HepG2 (cell line): ENCODE data around the gene UQCRHL. TPM values are rescaled to one million over a fixed set of nuclear protein-coding genes. Genes with fewer than 3 reads are reported as not detected.

ENCODE experiments used
- CEBPG ChIP-seq: IDR thresholded peaks from 2 replicates; pipeline ENCODE4 v1.6.1; 2016
- KLF11 ChIP-seq: IDR thresholded peaks from 2 replicates; pipeline ENCODE4 v1.6.1; 2016; ENCODE audit warnings: missing compliant biosample characterization
- NR3C1 ChIP-seq: sonication (generic); formaldehyde crosslinking; IDR thresholded peaks from 2 replicates; pipeline ENCODE4 v1.4.0; 2020; ENCODE audit warnings: missing genetic modification reagents
- REXO4 ChIP-seq: sonication (generic); formaldehyde crosslinking; IDR thresholded peaks from 2 replicates; pipeline ENCODE4 v1.8.0; 2022; ENCODE audit warnings: missing genetic modification reagents, mild to moderate bottlenecking, borderline replicate concordance
- SP5 ChIP-seq: IDR thresholded peaks from 2 replicates; pipeline ENCODE4 v1.6.1; 2016; ENCODE audit warnings: low read depth, borderline replicate concordance
- ZFP62 ChIP-seq: sonication (generic); formaldehyde crosslinking; IDR thresholded peaks from 2 replicates; pipeline ENCODE4 v1.4.0; 2020; ENCODE audit warnings: missing genetic modification reagents
- ZIK1 ChIP-seq: sonication (generic); formaldehyde crosslinking; IDR thresholded peaks from 2 replicates; pipeline ENCODE4 v1.5.0; 2020; ENCODE audit warnings: mild to moderate bottlenecking, low read depth, missing genetic modification reagents, borderline replicate concordance
- ZNF101 ChIP-seq: sonication (generic); formaldehyde crosslinking; IDR thresholded peaks from 2 replicates; pipeline ENCODE4 v1.4.0; 2020; ENCODE audit warnings: mild to moderate bottlenecking, low read depth, missing genetic modification reagents, borderline replicate concordance
- ZNF160 ChIP-seq: sonication (generic); formaldehyde crosslinking; IDR thresholded peaks from 2 replicates; pipeline ENCODE4 v1.8.0; 2022; ENCODE audit warnings: mild to moderate bottlenecking, inconsistent platforms, missing genetic modification reagents
- ZNF44 ChIP-seq: sonication (generic); formaldehyde crosslinking; IDR thresholded peaks from 2 replicates; pipeline ENCODE4 v1.5.1; 2020; ENCODE audit warnings: mild to moderate bottlenecking, missing genetic modification reagents
- ZNF441 ChIP-seq: sonication (generic); formaldehyde crosslinking; IDR thresholded peaks from 2 replicates; pipeline ENCODE4 v1.7.0; 2021; ENCODE audit warnings: missing genetic modification reagents, borderline replicate concordance
- ZNF460 ChIP-seq: sonication (generic); formaldehyde crosslinking; IDR thresholded peaks from 2 replicates; pipeline ENCODE4 v1.5.1; 2020; ENCODE audit warnings: missing genetic modification reagents, mild to moderate bottlenecking, borderline replicate concordance
- ZNF674 ChIP-seq: sonication (generic); formaldehyde crosslinking; IDR thresholded peaks from 2 replicates; pipeline ENCODE4 v1.5.0; 2020; ENCODE audit warnings: low read depth, mild to moderate bottlenecking, missing genetic modification reagents
- polyA plus RNA-seq, 8 experiments: library from polyadenylated mRNA; depleted of rRNA in 3 of 8; stranded (reverse) in 7 of 8; unstranded in 1 of 8; fragments of >200 nt; fragmentation: Illumina TruSeq in 4 of 8; extraction: Trizol in 4 of 8; gene quantifications; 2 replicates each; pipeline versions ENCODE4 v1.2.1 to v1.2.3, GENCODE V29; 2011 to 2016; ENCODE audit warnings: low read depth in 4 of 8, missing spikeins in 1 of 8, mixed read lengths in 1 of 8; ENCODE audit not compliant: insufficient read depth in 1 of 8
- total RNA-seq, 5 experiments: library from RNA; depleted of rRNA; stranded (reverse); fragments of >200 nt; fragmentation: Illumina TruSeq; extraction: Trizol; gene quantifications; 2 replicates each; pipeline ENCODE4 v1.2.3, GENCODE V29; 2016; ENCODE audit warnings: low read depth in 1 of 5
- TF ChIP-seq, protein P1 (sequence below): sonication (generic); IDR thresholded peaks from 2 replicates; pipeline ENCODE4 v1.6.1; 2016; ENCODE audit warnings: low read depth, borderline replicate concordance
- TF ChIP-seq, protein P2 (sequence below): IDR thresholded peaks from 2 replicates; pipeline ENCODE4 v1.6.1; 2016; ENCODE audit warnings: low read depth, control low read depth
- TF ChIP-seq, protein P3 (sequence below): sonication (generic); formaldehyde crosslinking; conservative IDR thresholded peaks from 2 replicates; pipeline ENCODE4 v1.8.1; 2023; ENCODE audit warnings: missing genetic modification reagents
- TF ChIP-seq, protein P4 (sequence below): sonication (generic); formaldehyde crosslinking; IDR thresholded peaks from 2 replicates; pipeline ENCODE4 v1.4.0; 2020; ENCODE audit warnings: mild to moderate bottlenecking, missing genetic modification reagents
- TF ChIP-seq, protein P5 (sequence below): sonication (generic); formaldehyde crosslinking; IDR thresholded peaks from 2 replicates; pipeline ENCODE4 v1.8.0; 2022; ENCODE audit warnings: mild to moderate bottlenecking, missing genetic modification reagents, borderline replicate concordance

UQCRHL gene
- total and polyA plus RNA-seq, 2 of the 13 experiments (the other 11 are each of a cell fraction or from before 2014, with no cell fraction given), result 1.8 to 2.3 TPM

DNA sequence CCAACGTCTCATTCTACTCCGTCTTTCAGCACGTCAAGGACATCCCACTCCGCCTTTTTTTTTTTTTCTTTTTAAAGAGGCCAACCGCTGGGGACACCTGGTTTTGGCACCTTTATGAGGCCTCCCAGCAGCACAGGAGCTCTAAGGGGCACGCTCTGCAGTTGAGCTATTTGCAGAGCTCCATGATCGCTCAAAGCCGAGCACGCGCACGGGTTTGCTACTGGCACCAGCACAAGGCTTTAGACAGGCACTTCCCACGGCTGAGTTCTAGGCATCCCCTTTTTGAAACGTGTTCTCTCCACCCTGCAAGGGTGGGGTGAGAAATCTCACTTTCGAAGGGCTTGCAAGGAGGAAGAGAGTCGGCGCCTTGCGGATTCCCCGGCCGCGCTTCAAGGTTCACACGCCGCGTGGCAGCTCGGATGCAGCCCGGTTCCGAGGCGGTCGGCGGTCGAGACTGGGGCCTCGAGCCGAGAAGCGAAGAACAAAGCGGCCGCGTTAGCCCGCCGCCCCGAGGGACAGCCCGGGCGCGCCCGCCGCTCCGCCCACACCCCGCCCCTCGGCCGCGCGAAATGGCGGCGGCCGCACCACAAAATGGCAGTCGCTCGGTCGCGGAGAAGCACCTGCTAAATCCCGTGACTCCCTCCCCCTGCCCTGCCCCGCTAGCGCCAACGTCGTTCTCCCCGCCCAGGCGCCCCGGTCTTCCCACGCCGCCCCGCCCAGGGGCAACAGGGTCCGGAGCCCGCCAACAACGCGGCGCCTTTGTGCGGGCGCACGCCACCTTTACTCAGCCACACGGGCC lies 27.2 kb upstream of the UQCRHL start (continued):
- TF ChIP-seq ZNF460 (CRISPR knock-in tag), result no peak
- TF ChIP-seq, protein P1, sequence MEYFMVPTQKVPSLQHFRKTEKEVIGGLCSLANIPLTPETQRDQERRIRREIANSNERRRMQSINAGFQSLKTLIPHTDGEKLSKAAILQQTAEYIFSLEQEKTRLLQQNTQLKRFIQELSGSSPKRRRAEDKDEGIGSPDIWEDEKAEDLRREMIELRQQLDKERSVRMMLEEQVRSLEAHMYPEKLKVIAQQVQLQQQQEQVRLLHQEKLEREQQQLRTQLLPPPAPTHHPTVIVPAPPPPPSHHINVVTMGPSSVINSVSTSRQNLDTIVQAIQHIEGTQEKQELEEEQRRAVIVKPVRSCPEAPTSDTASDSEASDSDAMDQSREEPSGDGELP, result peak; percentile 30; the same call in 1 of the 2 replicates
- TF ChIP-seq NR3C1 (CRISPR knock-in tag), result no peak
- TF ChIP-seq ZNF160 (CRISPR knock-in tag), result peak; percentile 76
- TF ChIP-seq, protein P2, sequence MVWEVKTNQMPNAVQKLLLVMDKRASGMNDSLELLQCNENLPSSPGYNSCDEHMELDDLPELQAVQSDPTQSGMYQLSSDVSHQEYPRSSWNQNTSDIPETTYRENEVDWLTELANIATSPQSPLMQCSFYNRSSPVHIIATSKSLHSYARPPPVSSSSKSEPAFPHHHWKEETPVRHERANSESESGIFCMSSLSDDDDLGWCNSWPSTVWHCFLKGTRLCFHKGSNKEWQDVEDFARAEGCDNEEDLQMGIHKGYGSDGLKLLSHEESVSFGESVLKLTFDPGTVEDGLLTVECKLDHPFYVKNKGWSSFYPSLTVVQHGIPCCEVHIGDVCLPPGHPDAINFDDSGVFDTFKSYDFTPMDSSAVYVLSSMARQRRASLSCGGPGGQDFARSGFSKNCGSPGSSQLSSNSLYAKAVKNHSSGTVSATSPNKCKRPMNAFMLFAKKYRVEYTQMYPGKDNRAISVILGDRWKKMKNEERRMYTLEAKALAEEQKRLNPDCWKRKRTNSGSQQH (CRISPR knock-in tag), result no peak
- TF ChIP-seq ZNF674 (CRISPR knock-in tag), result 0 out of 2 replicates have a peak, but pooled peaks have one; percentile 58
- no peak for TF ChIP-seq ZIK1 (CRISPR knock-in tag)
- TF ChIP-seq ZNF101, result 0 out of 2 replicates have a peak, but pooled peaks have one; percentile 31
- TF ChIP-seq ZFP62 (CRISPR knock-in tag), result no peak
- TF ChIP-seq REXO4 (CRISPR knock-in tag), result peak; percentile 38; the same call in 1 of the 2 replicates
- no peak for TF ChIP-seq ZNF441
- TF ChIP-seq, protein P3, sequence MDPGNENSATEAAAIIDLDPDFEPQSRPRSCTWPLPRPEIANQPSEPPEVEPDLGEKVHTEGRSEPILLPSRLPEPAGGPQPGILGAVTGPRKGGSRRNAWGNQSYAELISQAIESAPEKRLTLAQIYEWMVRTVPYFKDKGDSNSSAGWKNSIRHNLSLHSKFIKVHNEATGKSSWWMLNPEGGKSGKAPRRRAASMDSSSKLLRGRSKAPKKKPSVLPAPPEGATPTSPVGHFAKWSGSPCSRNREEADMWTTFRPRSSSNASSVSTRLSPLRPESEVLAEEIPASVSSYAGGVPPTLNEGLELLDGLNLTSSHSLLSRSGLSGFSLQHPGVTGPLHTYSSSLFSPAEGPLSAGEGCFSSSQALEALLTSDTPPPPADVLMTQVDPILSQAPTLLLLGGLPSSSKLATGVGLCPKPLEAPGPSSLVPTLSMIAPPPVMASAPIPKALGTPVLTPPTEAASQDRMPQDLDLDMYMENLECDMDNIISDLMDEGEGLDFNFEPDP (CRISPR knock-in tag), result no peak
- peak; percentile 68; the same call in 1 of the 2 replicates for TF ChIP-seq ZNF44 (CRISPR knock-in tag)
- TF ChIP-seq, protein P4, sequence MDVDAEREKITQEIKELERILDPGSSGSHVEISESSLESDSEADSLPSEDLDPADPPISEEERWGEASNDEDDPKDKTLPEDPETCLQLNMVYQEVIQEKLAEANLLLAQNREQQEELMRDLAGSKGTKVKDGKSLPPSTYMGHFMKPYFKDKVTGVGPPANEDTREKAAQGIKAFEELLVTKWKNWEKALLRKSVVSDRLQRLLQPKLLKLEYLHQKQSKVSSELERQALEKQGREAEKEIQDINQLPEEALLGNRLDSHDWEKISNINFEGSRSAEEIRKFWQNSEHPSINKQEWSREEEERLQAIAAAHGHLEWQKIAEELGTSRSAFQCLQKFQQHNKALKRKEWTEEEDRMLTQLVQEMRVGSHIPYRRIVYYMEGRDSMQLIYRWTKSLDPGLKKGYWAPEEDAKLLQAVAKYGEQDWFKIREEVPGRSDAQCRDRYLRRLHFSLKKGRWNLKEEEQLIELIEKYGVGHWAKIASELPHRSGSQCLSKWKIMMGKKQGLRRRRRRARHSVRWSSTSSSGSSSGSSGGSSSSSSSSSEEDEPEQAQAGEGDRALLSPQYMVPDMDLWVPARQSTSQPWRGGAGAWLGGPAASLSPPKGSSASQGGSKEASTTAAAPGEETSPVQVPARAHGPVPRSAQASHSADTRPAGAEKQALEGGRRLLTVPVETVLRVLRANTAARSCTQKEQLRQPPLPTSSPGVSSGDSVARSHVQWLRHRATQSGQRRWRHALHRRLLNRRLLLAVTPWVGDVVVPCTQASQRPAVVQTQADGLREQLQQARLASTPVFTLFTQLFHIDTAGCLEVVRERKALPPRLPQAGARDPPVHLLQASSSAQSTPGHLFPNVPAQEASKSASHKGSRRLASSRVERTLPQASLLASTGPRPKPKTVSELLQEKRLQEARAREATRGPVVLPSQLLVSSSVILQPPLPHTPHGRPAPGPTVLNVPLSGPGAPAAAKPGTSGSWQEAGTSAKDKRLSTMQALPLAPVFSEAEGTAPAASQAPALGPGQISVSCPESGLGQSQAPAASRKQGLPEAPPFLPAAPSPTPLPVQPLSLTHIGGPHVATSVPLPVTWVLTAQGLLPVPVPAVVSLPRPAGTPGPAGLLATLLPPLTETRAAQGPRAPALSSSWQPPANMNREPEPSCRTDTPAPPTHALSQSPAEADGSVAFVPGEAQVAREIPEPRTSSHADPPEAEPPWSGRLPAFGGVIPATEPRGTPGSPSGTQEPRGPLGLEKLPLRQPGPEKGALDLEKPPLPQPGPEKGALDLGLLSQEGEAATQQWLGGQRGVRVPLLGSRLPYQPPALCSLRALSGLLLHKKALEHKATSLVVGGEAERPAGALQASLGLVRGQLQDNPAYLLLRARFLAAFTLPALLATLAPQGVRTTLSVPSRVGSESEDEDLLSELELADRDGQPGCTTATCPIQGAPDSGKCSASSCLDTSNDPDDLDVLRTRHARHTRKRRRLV (CRISPR knock-in tag), result no peak
- TF ChIP-seq KLF11 (CRISPR knock-in tag), result 0 out of 2 replicates have a peak, but pooled peaks have one; percentile 48
- TF ChIP-seq CEBPG (CRISPR knock-in tag), result no peak; the same call in 1 of the 2 replicates
- TF ChIP-seq SP5 (CRISPR knock-in tag), result peak; percentile 98
- TF ChIP-seq, protein P5, sequence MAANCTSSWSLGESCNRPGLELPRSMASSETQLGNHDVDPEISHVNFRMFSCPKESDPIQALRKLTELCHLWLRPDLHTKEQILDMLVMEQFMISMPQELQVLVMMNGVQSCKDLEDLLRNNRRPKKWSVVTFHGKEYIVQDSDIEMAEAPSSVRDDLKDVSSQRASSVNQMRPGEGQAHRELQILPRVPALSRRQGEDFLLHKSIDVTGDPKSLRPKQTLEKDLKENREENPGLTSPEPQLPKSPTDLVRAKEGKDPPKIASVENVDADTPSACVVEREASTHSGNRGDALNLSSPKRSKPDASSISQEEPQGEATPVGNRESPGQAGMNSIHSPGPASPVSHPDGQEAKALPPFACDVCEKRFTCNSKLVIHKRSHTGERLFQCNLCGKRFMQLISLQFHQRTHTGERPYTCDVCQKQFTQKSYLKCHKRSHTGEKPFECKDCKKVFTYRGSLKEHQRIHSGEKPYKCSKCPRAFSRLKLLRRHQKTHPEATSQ (CRISPR knock-in tag), result no peak
